ENCODE measurements around the gene CDC7. TPM values are rescaled to one million over a fixed set of nuclear protein-coding genes. Genes with fewer than 3 reads are reported as not detected.

CDC7 gene
- total RNA-seq, 1 experiment from 2014 or later = 41.6 TPM

DNA sequence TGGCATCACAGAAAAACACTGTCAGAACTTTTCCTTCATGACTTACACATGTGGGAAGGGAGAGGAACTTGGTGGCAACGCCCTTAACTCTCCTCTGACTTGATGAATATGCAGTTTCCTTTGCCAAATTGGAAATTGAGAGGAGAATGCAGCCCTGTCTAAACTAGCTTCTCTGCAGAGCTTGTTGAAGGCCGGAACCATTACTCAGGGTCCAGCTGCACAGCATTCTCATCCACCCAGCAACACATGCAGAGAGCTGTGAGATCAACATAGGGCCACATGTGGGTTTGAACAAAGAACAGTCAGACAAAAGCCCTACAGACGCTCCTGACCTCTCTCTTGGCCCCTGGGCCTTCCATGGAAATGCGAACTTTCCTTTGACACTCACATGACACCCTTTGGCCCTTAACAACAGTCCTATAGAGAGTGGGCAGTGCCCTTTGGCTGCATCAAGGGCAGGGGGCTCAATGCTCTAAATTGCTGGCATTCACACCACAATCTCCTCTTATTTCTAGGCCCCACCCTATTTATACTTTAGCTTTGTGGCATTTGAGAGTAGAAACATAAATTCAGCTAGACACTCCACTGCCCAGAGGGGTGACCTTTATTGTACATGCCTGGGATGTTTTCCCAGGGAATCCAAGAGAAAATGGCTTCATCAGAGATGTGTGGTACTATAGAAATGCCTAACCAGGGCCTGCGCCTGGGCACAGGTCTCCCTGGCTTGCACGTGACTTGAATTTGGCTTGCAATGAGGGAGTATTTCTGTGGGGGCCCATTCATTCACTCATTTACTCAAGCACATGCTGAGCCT, 64.4 kb downstream of the CDC7 start:
- Histone ChIP-seq H3K23ac (ENCODE audit: insufficient read length, low read depth, low read length) (no peak overlapping the region), H3K4ac (ENCODE audit: low read depth, low read length) (no peak overlapping the region), H2AFZ (ENCODE audit: low read length) (no peak overlapping the region), H2BK120ac (ENCODE audit: low read depth, low read length, poor library complexity, severe bottlenecking) (no peak overlapping the region), H4K8ac (replicated peaks; ENCODE audit: insufficient read length, low read depth, low read length) (no peak overlapping the region), H3K27me3 (ENCODE audit: insufficient read depth, low read length) (no peaks in the 10 kb centered on the region), H3K9me3 (ENCODE audit: control insufficient read depth, low read depth, low read length) (no peaks in the 10 kb centered on the region), H2AK5ac (ENCODE audit: insufficient read length, low read length) (no peak overlapping the region), H3K79me1 (ENCODE audit: insufficient read depth, low read depth, low read length, poor library complexity, severe bottlenecking) (no peaks in the 10 kb centered on the region), H2BK12ac (ENCODE audit: insufficient read length, low read depth, low read length) (no peak overlapping the region), H3K9ac (ENCODE audit: extremely low read depth, insufficient read length, low read length) (no peak overlapping the region), H2BK5ac (ENCODE audit: insufficient read length, low read length) (no peak overlapping the region), H3T11ph (ENCODE audit: low read length) (no peak overlapping the region), H3K27ac (ENCODE audit: insufficient read length, low read depth, low read length) (no peak overlapping the region), H3K14ac (ENCODE audit: insufficient read depth, low read length) (no peak overlapping the region), H3K4me2 (ENCODE audit: insufficient read depth, insufficient read length, low read length) (no peak overlapping the region), H3K23me2 (ENCODE audit: insufficient read length, low read depth, low read length, poor library complexity, severe bottlenecking) (no peaks in the 10 kb centered on the region), H4K5ac (ENCODE audit: insufficient read length, low read depth, low read length) (no peak overlapping the region), H3K18ac (ENCODE audit: insufficient read length, low read depth, low read length) (no peak overlapping the region), H2BK15ac (ENCODE audit: low read depth, low read length) (no peak overlapping the region), H3K4me1 (ENCODE audit: insufficient read depth, low read length) (no peaks in the 10 kb centered on the region), H3K56ac (ENCODE audit: insufficient read length, low read depth, low read length) (no peak overlapping the region), H4K20me1 (ENCODE audit: control insufficient read depth, insufficient read depth, insufficient read length) (no peaks in the 10 kb centered on the region), H2BK20ac (ENCODE audit: low read depth, low read length, poor library complexity, severe bottlenecking) (no peak overlapping the region), H4K91ac (ENCODE audit: insufficient read length, low read depth, low read length) (no peak overlapping the region), H3K79me2 (ENCODE audit: insufficient read depth, low read length) (no peaks in the 10 kb centered on the region)
- Mint-ChIP-seq H3K4me3 (no peak overlapping the region), H3K27ac (peak overlapping the region; percentile 1 to 14 (median 13); a peak in 3 of 7 replicates), H3K9me3 (peaks cover 11 to 14% of the 10 kb centered on the region in 2 experiments), H3K27me3 (ENCODE audit: low read depth) (no peaks in the 10 kb centered on the region), H3K36me3 (ENCODE audit: insufficient read depth in 1 of 3, low read depth in 3 of 3) (peaks cover 6 to 9% (median 6%) of the 10 kb centered on the region in 3 experiments; a peak in 6 of 7 replicates), H3K4me1 (peaks cover 14 to 22% of the 10 kb centered on the region in 2 experiments)
- TF ChIP-seq, protein P1, sequence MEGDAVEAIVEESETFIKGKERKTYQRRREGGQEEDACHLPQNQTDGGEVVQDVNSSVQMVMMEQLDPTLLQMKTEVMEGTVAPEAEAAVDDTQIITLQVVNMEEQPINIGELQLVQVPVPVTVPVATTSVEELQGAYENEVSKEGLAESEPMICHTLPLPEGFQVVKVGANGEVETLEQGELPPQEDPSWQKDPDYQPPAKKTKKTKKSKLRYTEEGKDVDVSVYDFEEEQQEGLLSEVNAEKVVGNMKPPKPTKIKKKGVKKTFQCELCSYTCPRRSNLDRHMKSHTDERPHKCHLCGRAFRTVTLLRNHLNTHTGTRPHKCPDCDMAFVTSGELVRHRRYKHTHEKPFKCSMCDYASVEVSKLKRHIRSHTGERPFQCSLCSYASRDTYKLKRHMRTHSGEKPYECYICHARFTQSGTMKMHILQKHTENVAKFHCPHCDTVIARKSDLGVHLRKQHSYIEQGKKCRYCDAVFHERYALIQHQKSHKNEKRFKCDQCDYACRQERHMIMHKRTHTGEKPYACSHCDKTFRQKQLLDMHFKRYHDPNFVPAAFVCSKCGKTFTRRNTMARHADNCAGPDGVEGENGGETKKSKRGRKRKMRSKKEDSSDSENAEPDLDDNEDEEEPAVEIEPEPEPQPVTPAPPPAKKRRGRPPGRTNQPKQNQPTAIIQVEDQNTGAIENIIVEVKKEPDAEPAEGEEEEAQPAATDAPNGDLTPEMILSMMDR (conservative IDR thresholded peaks at IDR 0.05) = no peak
- no peak for DNase-seq
- WGBS (ENCODE audit: extremely low coverage, insufficient read length, low lambda C conversion rate) = no CpG with 5 or more reads among the region's 6 CpGs
